Measurements from ENCODE around the gene ATP1A3.
"Not testable (repeated sequence)": the region's sequence is repeated elsewhere in the genome, so short reads cannot be mapped to it uniquely, and the experiment has no call there.

ATP1A3 gene

DNA sequence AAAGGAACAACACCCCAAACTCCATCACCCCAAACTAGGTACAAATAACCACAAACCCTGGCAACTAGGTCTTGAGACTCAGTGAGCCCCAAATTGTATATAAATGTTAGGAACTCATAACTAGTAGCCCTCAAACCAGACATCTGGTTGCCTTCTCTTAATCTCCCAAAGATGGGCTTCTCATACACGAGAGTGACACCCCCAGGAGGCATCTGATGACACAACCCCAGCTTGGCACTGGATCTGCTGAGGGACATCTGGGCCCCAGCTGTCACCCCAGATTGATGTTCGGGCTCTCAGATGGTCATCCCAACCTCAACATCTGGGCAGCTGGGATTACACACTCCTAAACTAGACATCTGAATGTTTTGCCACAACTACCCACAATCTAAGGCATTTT lies 49.7 kb downstream of the ATP1A3 start:
- no peak for DNase-seq

DNA sequence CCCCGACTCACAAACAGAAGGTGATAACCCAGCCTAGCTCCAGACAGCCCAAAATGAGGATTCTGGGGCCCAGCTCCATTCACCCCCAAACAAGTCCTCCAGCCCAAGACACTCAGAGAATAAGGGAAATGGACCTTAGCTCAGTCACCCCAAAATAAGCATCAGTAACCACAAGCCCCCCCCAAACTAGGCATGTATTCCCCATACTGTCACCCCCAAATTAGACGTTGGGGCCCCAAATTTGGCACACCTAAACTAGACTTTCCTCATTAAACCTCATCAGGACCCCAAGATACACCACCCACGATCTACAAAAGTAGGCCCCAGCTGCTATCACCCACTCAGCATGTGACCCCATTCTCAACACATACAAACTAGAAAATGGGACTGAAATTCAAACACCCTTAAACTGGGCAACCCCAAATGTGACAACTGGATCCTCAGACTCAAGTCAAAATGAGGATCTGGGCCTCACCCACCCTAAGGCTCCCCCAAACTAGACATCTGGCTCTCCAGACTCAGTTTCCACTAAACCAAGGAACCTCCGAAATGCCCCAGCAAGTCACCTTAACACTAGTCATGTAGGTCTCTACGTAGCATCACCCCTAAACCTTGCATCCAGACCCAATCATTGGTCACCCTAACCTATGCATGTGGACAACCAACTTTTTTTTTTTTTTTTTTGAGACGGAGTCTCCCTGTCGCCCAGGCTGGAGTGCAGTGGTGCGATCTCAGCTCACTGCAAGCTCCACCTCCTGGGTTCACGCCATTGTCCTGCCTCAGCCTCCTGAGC lies 52.4 kb downstream of the ATP1A3 start:
- DNase-seq: no peak

DNA sequence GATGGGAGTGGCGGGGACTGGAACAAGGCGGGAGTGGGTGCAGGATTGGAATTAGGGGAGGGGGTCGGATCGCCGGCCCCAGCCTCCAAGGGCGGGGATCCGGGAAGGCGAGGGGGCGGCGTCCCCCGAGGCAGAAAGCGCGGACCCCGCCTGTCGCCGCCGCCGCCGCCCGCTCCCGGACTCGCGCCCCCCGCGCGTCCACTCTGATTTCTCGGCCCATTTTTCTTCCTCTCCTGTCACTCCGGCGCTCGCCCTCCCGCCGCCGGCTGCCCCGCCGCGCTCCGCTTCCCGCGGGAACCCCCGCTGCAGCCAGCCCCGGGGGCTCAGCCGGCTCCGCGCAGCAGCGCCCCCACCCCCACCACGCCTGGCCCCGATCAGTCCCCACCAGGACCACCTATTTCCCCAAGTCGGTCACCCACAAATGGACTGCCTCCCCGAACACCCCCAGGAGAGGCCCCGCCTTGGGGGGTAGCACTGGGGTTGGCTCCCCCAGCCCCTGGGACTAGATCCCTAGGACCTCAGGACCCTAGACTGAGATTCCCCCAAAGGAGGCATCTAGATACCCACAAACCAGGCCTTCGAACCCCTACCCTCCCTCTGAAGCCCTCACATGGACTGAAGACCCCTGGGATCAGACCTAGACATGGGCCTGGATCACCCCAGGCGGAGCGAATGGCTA lies 53.2 kb downstream of the ATP1A3 start:
- no peak for DNase-seq

DNA sequence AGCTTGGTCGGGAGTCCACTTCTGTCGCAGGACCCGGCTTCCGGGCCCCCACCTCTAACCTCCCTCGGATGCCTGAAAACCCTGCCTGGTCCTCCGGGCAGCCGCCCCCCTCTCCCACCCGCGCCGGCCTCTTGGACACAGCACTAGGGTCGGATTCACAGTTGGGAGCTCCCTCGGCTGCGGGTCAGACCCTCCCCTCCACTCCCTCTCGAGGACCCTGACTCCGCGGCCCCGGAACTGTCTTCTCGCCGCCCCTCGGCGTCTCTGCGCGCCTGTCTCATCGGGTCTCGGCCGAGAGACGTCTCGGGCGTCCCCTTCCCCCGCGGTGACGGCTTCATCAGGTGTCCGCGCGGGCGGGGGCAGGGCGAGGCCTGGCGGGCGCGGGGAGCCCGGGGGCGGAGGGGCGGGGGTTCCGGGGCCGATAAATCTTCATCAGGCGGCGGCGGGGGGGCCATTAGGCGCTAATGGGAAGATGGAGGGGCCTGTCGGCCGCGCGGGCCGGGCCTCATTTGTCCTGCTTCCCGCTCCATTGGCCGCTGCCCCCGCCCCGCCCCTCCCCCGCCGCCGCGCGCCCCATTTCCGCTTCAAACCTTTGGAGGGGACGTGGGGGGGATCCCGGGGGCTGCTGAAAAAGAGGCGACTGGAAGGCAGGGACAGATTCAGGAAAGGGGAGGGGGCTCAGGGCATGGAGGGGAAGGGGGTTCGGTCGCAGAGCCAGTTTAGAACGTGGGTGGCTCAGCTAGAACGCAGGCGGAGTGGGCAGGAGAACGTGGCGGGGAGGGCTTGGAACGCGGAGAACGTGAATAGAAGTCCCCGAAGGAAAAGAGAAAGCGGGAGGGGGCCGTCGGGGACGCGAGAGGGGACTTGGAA lies 53.9 kb downstream of the ATP1A3 start:
- peak; percentile 56 for DNase-seq

DNA sequence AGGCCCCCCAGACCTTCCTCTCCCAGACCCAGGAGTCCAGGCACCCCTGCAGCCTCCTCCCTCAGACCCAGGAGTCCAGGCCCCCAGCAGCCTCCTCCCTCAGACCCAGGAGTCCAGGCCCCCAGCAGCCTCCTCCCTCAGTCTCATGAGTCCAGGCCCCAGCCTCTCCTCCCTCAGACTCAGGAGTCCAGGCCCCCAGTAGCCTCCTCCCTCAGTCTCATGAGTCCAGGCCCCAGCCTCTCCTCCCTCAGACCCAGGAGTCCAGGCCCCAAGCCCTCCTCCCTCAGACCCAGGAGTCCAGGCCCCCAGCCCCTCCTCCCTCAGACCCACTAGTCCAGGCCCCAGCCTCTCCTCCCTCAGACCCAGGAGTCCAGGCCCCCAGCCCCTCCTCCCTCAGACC lies 54.8 kb downstream of the ATP1A3 start:
- not testable (repeated sequence) for DNase-seq

DNA sequence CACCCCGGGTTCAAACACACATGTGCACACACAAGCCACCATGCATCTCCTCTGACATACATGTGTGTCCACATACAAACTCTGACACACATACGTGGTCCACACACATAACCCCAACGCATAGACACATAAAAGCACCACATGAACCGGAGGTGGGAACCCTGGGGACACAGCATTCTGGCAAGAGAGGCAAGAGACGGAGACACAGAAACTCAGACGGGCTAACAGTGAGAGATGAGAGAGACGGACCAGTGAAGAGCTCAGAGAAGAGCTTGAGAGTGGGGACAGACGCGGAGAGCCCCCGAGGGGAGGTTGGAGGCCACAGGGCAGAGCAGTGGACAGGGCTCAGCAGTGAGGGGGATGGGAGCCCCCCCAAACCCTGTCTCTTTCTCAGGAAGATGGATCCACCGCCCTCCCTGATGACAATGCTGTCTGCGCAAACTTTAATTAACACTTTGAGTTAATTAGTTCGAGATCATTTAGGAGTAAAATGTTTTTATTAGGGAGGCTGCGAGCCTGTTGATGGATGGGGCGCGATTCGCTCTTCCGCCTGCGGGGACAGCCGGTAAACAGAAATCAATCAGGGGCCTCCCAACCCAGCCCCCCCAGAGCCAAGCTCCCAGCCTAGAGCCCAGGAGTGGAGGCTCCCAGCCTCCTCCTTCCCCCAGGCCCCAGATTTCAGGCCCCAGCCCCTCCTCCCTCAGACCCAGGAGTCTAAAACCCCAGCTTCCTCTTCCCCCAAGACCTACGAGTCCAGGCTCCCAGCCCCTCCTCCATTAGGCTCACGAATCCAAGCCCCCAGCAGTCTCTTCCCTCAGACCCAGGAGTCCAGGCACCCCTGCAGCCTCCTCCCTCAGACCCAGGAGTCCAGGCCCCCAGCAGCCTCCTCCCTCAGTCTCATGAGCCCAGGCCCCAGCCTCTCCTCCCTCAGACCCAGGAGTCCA lies 56.2 kb downstream of the ATP1A3 start:
- DNase-seq: no peak

DNA sequence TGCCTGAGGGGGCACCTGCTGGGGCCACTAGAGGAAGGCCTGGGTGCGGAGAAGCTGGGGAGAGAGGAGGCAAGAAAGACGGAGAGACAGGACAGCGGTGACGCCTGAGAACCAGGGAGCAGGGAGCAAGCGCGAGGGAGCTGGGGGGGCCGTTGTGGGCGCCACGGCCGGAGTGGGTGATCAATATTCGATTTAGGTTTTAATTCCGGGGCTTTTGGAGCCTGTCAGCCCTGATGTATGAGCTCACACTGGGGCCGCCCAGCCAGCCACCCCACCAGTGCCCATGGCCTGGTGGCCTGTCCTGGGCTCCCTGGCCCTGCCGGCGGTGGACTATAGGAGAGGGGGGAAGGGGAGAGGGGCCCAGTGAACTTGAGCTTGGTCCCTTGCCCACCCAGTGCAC lies 57.1 kb downstream of the ATP1A3 start:
- no peak for DNase-seq

DNA sequence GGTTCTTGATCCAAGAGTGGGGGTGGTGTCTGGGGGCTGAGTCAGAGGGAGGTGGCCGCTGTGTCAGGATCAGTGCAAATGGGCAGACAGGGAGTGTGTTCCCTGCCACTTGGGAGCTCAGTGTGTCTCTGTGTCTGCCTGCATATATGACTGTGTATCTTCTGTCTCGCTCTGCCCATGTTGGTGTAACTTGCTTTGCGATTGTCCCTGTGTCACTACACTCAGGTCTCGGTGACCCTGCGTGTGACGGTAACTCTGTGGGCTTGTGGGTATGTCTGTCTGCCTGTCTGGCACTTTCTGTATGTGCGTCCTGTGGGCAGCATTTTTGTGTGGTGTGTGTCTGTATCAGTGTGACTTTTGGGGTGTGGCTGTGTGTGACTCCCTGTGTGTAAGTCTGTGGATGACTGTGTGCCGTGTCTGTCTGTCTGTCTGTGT lies 57.6 kb downstream of the ATP1A3 start:
- no peak for DNase-seq

DNA sequence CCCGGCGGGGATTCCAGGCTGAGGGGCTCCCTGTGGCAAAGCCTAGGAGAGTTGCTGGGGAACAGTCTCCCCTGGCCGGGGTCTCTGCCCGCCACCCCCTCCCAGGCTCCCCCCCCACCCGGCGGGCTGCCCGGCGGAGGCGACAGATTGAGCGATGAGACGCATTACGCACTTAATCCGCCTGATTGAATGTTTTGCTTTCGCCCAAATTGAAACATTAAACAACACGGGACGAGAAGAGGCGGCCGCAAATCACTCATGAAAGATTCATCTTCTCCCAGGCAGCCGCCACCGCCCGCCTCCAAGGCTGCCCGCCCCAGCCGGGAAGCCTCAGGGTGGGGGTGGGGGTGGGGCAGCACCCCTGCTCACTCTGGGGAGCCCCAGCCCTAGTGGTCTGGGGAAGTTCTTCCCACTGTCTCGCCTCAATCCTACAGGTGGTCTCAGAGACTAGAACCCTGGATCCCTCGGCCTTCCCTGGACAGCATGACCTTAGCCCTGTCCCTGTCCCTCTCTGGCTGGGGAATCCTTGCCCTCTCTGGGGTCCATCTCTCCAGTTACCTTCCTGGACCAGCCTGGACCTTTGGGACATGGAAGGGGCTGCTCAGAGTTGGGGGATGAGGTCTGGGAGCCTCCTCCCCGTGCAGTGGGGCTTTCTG lies 58.1 kb downstream of the ATP1A3 start:
- no peak for DNase-seq

DNA sequence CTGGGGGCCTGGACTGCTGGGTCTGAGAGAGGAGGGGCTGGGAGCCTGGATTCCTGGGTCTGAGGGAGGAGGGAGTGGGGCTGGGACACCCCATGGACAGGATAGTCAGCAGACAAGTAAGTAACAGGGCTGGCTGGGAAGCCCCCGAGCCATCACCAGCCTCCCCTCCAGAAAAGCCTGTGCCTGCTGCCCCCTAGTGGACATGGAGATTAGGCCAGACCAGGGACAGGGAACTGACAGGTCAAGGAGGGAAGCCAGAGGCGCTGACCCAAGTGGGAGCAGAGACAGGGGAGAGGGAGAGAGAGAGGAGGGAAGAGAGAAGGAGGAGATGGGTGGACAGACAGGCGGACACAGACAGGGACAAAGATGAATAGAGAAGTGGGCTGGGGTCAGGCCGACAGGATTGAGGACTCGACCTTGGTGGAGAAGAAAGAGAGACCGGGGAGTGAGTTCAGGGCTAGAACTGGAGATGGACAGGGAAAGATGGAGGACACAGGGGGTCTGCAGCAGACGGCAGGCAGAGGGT lies 59.1 kb downstream of the ATP1A3 start:
- DNase-seq: peak; percentile 21

DNA sequence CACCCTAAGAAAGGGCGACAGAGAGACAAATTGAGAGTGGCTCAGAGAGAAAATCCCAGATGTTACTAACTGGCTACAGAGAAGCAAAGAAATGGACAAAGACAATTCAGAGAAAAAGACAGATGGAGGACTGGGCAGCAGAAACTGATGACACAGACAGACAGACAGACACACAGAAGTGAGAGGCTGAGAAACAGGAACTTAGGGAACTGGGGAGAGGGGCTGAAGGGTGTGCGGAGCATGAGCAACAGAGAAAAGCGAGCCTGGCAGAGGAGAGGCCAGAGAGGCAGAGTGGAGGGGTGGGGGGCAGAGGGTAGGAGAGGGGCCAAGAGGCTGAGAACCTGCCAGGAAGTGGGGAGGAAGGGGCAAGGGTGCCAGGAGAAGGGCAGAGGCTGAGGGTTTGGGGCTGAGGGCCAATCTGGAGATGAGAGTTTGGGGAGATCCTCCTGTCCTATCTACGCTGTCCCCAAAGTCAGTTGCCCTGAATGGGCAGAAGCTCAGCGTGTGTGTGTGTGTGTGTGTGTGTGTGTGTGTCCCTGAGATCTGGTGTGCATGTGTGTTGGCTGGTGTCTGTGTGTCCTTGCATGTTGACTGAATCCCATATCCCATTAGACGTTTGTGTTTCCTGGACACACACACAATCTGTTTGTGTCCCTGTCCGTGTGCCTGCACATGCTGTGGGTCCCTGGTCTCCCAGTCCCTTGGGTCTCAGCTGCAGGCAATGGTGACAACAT lies 60.2 kb downstream of the ATP1A3 start:
- DNase-seq: no peak

DNA sequence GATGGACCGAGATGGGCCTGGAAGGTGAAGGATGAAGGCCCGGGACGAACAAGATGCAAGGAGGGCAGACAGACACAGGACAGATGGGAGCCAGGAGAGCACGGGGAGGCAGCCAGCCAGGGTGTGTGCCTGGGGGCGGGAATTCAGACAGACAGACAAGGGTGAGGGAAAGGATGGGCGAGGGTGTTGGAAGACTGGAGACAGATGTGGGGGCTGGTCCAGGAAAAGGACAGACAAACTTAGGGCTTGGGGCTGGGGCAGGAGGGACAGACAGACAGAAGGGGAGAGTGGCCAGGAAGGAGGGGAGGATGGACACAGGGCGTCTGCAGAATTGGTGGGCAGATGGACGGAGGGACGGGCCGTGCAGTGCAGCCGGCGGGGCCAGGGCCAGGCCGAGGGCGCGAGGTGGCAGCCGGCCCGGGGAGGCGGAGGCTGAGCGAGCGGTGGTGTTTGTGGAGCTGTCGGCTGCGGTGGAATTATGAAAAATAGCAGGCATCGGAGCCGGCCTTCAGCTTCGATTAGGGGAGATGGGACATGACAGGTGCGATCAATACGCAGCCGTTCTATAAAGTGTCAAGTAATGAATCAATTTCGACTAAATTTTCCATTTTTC lies 61.2 kb downstream of the ATP1A3 start:
- DNase-seq: no peak

DNA sequence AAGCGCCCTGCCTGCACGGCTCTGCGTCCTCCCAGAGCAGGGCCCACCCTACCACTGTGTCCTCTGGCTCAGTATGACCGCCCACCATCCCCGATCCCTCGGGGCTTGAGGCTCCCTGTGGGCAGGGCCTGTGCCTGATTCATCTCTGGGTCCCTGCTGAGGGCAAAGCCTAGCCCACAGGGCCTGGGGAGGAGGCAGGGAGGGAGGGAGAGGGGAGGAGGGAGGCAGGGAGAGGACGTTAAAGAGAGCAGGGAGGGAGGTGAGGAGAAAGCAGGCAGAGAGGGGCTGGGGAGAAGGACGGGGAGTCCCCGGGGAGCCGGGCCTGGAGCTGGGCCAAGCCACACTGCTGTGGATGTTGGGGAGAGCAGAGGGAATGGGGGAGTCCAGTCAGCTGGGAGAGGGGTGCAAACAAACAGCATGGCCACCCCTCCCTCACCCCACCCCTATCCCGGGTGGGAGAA lies 61.7 kb downstream of the ATP1A3 start:
- DNase-seq: no peak

DNA sequence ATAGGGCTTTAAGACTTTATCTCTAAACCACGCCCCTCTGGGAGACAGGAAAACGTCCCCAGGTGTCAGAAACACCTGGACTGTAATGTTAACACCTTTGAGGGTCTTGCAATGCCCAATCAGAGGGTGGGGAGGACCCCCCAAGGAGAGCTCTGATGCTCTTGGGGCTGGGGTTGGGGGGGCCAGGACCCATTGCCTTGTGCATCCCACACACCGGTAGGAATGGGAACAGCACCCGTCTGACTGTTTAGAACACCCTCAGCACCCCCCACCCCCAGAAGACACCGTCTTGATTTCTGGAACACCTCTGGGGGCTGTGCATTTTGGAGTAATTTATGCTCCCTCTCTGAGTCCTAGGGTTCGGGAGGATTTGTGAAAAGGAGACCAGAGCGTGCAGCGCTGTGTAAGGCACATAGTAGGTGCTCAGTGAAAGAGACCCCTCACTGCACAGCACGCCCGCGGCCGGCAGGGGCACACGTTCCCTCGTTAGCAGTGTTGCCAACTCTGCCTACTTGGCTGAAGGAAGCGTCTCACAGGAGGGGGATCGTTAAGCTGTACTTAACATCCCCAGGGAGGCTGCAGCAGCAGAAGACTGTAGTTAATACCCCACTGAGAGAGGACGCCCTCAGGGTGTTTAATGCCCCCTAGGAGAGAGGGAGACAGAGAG lies 63.0 kb downstream of the ATP1A3 start:
- no peak for DNase-seq

DNA sequence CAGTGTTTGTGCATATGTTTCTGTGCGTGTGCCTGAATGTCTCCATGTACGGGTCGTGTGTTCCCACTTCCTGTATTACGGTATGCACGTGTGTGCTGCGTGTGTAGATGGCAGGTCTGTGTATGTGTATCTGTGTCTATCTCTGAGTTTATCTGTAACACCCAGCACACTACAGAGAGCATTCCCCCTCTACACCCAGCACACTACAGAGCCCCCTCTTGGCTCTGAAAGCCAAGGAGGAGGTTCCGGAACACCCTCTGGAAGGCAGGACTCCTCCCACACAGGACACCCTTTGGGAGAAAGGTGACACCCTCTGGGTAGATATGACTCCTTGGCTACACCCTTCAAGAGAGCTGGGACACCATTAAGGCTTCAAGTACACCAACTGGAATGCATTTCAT lies 63.7 kb downstream of the ATP1A3 start:
- DNase-seq: no peak

DNA sequence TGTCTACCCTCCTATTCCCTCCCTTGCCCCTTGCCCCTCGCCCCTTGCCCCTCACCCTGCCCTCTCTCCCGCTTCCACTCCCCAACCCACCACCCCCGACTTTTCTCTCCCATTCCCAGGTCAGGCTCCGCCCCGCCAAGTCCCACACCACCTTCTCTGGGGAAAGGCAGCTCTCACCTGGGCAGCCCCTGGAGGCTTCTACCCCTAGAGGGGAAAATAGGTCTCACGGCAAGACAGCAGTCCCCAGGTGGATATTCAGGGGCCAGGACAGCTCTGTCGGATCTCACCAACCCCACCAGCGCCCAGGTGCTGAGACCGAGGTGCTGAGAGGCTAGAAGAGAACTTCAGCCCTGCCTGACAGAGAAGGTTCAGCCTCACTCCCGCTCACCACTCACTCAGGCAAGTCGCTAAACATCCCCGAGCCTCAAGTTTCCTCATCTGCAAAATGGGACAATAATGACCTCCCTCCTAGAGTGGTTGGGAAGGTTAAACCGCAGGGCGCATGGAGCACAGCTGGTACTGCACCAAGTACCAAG lies 64.4 kb downstream of the ATP1A3 start:
- no peak for DNase-seq

DNA sequence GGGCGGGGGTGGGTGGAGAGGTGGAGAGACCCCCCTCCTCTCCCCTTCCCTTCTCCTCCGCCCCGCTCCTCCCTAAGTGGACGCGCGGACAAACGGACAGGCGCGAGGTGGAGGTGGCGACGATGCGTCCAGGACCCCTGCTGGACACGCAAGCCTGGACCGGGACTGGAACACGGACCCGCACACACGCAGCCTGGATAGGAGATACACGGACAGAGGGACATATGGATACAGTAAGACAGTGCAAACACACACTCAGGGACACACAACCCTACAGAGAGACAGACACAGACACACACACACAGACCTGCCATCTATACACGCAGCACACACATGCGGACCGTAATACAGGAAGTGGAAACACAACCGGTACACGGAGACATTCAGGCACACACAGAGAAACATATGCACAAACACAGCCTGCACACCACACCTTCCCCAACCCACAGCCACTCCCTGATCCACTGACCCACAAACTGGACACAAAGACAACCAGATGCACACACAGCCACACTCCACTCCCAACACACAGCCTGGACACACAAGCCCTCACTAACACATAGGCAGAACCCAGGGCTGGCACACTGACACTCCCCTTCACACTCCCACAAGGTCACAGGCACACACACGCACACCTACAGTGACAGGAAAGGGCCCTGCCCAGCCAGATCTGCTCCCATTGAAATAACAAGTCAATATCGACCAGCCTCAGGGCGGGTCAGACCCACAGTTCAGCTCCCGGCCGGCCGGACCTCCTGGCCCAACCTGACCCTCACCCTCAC lies 65.1 kb downstream of the ATP1A3 start:
- DNase-seq: no peak

DNA sequence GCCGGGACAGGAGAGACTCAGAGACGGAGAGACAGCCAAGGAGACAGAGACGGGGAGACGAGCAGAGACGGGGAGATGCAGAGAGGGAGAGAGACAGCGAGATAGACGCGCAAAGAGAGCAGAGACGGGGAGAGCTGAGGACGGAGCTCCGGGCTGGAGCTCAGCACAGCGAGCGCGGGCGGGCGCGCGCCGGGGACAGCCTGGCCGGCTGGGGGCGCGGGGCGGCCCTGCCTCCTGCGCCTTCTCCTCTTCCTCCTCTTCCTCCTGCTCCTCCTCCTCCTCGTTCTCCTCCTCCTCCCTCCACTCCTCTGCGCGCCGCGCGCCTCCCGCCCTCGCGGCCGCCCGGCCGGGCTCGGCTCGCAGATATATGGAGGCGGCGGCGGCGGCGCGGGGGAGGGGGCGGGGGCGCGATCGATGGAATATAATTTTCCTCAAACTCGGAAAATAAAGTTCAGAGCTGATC lies 65.8 kb downstream of the ATP1A3 start, which contains the start of gene ERFL:
Gene ERFL (minus strand): TSS at position 229 of the 463 bp plus-strand sequence. CDS start 15,530 bp downstream, outside the sequence.
- no peak for DNase-seq
